Stomach smooth muscle (tissue), 2 donors: Measurements from ENCODE around the gene EVI5.
"Not testable (repeated sequence)": the region's sequence is repeated elsewhere in the genome, so short reads cannot be mapped to it uniquely, and the experiment has no call there.

ENCODE experiments used
- H3K27ac ChIP-seq: one replicate; pipeline ENCODE4 v1.7.0; 2013; ENCODE audit warnings: mild to moderate bottlenecking, low read length, inconsistent platforms
- H3K27me3 ChIP-seq, 2 donors: one replicate each; pipeline ENCODE4 v1.7.0; 2013; ENCODE audit warnings: low read length in 2 of 2; ENCODE audit not compliant: insufficient read depth in 2 of 2, control insufficient read depth in 1 of 2
- H3K36me3 ChIP-seq, 2 donors: one replicate each; pipeline ENCODE4 v1.7.0; 2013; ENCODE audit warnings: low read length in 2 of 2; ENCODE audit not compliant: control insufficient read depth in 2 of 2, insufficient read depth in 2 of 2
- H3K4me1 ChIP-seq: one replicate; pipeline ENCODE4 v1.7.0; 2013; ENCODE audit warnings: low read length; ENCODE audit not compliant: control insufficient read depth, insufficient read depth
- H3K4me3 ChIP-seq, 2 donors: one replicate each; pipeline ENCODE4 v1.7.0; 2013; ENCODE audit warnings: low read length in 2 of 2
- H3K9ac ChIP-seq, 2 donors: one replicate each; pipeline ENCODE4 v1.7.0; 2013; ENCODE audit warnings: low read length in 2 of 2, mild to moderate bottlenecking in 1 of 2
- H3K9me3 ChIP-seq, 2 donors: one replicate each; pipeline ENCODE4 v1.7.0; 2013; ENCODE audit warnings: low read length in 2 of 2; ENCODE audit not compliant: control insufficient read depth in 2 of 2
- donor health status: healthy.
- donor health status: Pancreatic carcinoma.

EVI5 gene

GRCh38 chr1:92721157-92721556 lies 63.8 kb downstream of the EVI5 start:
- not testable (repeated sequence) for H3K4me3 ChIP-seq

GRCh38 chr1:92715476-92715951 lies 69.4 kb downstream of the EVI5 start:
- not testable (repeated sequence) for H3K9me3 ChIP-seq, H3K4me3 ChIP-seq, H3K9ac ChIP-seq, H3K4me1 ChIP-seq, H3K36me3 ChIP-seq, H3K27me3 ChIP-seq, H3K27ac ChIP-seq

More at GRCh38 chr1:92721157-92721556, 63.8 kb downstream of the EVI5 start:
- H3K9me3 ChIP-seq, H3K27me3 ChIP-seq, H3K27ac ChIP-seq, H3K4me1 ChIP-seq, H3K36me3 ChIP-seq, H3K9ac ChIP-seq: not testable (repeated sequence)

GRCh38 chr1:92713939-92714338 lies 71.0 kb downstream of the EVI5 start:
- H3K27me3 ChIP-seq = no peaks in the 10 kb centered on the region
- no peak overlapping the region for H3K9ac ChIP-seq
- no peaks in the 10 kb centered on the region for H3K4me1 ChIP-seq
- H3K9me3 ChIP-seq = no peaks in the 10 kb centered on the region
- no peak overlapping the region for H3K4me3 ChIP-seq
- no peaks in the 10 kb centered on the region for H3K36me3 ChIP-seq
- no peak overlapping the region for H3K27ac ChIP-seq

DNA sequence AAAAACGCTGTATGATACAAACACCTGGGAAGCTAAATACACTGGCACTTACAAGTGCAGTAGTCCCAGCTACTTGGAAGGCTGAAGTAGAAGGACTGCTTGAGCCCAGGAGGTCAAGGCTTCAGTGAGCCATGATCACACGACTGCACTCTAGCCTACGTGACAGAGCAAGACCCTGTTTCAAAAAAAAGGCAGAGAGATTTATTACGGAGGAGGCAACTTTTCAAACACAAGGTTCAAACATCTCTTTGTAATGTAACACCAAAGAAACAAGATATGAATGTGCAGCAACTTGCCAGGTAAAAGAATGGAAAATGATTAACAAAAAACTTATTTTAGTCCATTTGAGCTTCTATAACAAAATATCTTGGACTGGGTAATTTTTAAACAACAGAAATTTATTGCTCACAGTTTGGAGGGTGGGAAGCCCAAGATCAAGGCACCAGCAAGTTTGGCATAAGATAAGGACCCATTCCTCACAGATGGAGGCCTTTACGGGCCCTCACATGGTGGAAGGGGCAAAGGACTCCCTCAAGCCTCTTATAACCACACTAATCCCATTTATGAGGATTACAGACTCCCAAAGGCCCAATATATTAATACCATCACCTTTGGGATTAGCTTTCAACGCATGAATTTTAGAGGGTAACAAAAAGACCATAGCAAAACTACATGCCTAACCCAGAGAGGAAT lies 73.3 kb downstream of the EVI5 start:
- H3K27ac ChIP-seq = no peak overlapping the region
- no peak overlapping the region for H3K9ac ChIP-seq
- no peaks in the 10 kb centered on the region for H3K4me1 ChIP-seq
- no peaks in the 10 kb centered on the region for H3K27me3 ChIP-seq
- no peaks in the 10 kb centered on the region for H3K36me3 ChIP-seq
- H3K4me3 ChIP-seq = no peak overlapping the region
- no peaks in the 10 kb centered on the region for H3K9me3 ChIP-seq

DNA sequence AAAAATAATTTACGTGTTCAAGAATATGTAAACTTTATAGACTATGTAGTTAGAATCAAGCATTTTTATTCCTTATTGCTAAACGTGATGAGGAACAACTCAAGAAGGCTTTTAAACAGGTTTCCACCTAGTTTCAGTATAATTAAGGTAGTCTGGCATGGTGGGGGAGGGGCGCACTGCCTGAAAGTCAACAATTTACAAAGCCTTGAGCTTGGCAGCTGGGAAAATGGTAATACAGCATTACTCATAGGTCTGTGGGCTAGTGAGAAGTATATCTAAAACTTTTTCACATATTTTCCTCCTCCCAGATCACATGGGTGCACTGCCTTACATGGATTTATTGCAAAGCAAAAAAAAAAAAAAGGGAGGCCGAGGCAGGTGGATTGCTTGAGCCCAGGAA lies 75.2 kb downstream of the EVI5 start:
- H3K9ac ChIP-seq = no peak overlapping the region
- H3K9me3 ChIP-seq = no peaks in the 10 kb centered on the region
- H3K36me3 ChIP-seq = no peaks in the 10 kb centered on the region
- H3K4me1 ChIP-seq = no peaks in the 10 kb centered on the region
- H3K27ac ChIP-seq = no peak overlapping the region
- no peak overlapping the region for H3K4me3 ChIP-seq
- no peaks in the 10 kb centered on the region for H3K27me3 ChIP-seq

DNA sequence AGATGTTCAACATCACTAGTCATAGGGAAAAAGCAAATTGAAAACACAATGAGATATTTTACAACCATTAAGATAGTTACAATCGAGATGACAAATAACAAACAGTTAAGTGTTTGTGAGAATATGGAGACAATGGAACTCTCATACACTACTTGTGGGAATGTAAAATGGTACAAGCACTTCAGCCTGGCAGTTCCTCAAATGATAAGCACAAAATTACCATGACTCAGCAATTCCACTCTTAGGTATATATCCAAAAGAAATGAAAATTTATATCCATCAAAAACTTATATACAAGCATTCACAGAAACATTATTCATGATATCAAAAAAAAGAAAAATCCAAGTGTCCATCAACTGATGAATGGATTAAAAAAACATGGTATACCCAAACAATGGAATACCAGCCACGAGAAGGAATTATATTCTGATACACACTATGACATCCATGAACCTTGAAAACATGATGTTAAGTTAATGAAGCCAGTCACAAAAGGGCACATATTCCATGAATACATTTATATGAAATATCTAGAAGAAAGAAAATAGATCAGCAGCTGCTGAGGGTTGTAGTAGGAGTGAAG lies 76.4 kb downstream of the EVI5 start:
- no peaks in the 10 kb centered on the region for H3K27me3 ChIP-seq

DNA sequence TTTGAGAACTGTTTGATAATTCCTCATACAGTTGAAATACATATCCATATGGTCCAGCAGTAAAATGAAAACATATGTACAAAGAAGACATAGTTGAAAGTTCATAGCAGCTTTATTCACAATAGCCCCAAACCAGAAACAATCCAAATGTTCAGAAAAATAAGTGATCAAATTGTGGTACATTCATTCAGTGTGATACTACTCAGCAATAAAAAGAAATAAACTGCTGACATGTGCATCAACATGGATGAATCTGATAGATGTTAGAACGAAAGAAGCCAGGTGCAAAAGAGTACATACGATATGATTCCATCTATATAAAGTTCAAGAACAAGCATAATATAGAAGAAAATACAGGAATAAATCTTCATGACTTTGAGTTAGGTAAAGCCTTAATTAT lies 77.2 kb downstream of the EVI5 start:
- Histone ChIP-seq H3K4me1 (no peaks in the 10 kb centered on the region), H3K27ac (no peak overlapping the region), H3K9me3 (no peaks in the 10 kb centered on the region), H3K27me3 (no peaks in the 10 kb centered on the region), H3K4me3 (no peak overlapping the region), H3K9ac (no peak overlapping the region), H3K36me3 (no peaks in the 10 kb centered on the region)

More for the DNA sequence above, 76.4 kb downstream of the EVI5 start:
- Histone ChIP-seq H3K4me1 (no peaks in the 10 kb centered on the region), H3K36me3 (no peaks in the 10 kb centered on the region), H3K27ac (no peak overlapping the region), H3K4me3 (no peak overlapping the region), H3K9me3 (no peaks in the 10 kb centered on the region), H3K9ac (no peak overlapping the region)

DNA sequence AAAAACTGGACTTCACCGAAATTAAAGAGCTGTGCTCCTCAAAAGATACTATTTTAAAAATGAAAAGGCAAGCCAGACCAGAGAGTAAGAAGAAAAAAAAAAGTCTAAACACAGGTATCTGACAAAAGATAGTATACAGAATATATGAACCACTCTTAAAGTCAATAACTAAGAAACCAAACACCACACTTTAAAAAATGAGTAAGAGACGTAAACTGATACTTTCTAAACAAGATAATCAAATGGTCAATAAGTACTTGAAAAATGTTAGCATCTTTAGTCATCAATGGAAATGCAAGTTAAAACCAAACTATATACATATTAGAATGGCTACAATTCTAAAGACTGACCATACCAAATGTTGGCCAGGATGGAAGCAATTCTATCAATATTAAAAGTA lies 77.6 kb downstream of the EVI5 start:
- no peak overlapping the region for H3K27ac ChIP-seq

GRCh38 chr1:92705446-92705845 lies 79.5 kb downstream of the EVI5 start:
- no peak overlapping the region for H3K9ac ChIP-seq

More for the DNA sequence above, 77.6 kb downstream of the EVI5 start:
- no peaks in the 10 kb centered on the region for H3K27me3 ChIP-seq
- H3K9ac ChIP-seq = no peak overlapping the region
- H3K36me3 ChIP-seq = no peaks in the 10 kb centered on the region
- H3K4me3 ChIP-seq = no peak overlapping the region
- H3K4me1 ChIP-seq = no peaks in the 10 kb centered on the region
- no peaks in the 10 kb centered on the region for H3K9me3 ChIP-seq

GRCh38 chr1:92701147-92701546 lies 83.8 kb downstream of the EVI5 start:
- Histone ChIP-seq H3K9ac (no peak overlapping the region), H3K36me3 (no peaks in the 10 kb centered on the region), H3K4me1 (no peaks in the 10 kb centered on the region), H3K27me3 (no peaks in the 10 kb centered on the region), H3K4me3 (no peak overlapping the region), H3K27ac (no peak overlapping the region), H3K9me3 (no peaks in the 10 kb centered on the region)

More at GRCh38 chr1:92705446-92705845, 79.5 kb downstream of the EVI5 start:
- Histone ChIP-seq H3K4me1 (no peaks in the 10 kb centered on the region), H3K4me3 (no peak overlapping the region), H3K27me3 (no peaks in the 10 kb centered on the region), H3K27ac (no peak overlapping the region), H3K36me3 (no peaks in the 10 kb centered on the region), H3K9me3 (no peaks in the 10 kb centered on the region)

GRCh38 chr1:92698932-92699331 lies 86.0 kb downstream of the EVI5 start:
- peaks cover 4 to 6% of the 10 kb centered on the region in 2 donors for H3K36me3 ChIP-seq
- no peak overlapping the region for H3K9ac ChIP-seq
- H3K27ac ChIP-seq = no peak overlapping the region
- no peaks in the 10 kb centered on the region for H3K4me1 ChIP-seq
- H3K27me3 ChIP-seq = no peaks in the 10 kb centered on the region
- H3K4me3 ChIP-seq = no peak overlapping the region
- no peaks in the 10 kb centered on the region for H3K9me3 ChIP-seq
